HCT116 (cell line): ENCODE results near the gene UBE2O.

ENCODE experiments used
- CEBPB ChIP-seq: IDR thresholded peaks from 2 replicates; pipeline ENCODE4 v1.6.1; 2012; ENCODE audit warnings: low read depth
- EZH2 ChIP-seq: fragments of 200-600 bp; sonication (generic); IDR thresholded peaks from 2 replicates; pipeline ENCODE4 v1.6.1; 2017; ENCODE audit warnings: antibody characterized with exemption, mixed run types
- EZH2phosphoT487 ChIP-seq: fragments of 200-600 bp; IDR thresholded peaks from 2 replicates; pipeline ENCODE4 v1.6.1; 2018; ENCODE audit warnings: antibody characterized with exemption, borderline replicate concordance
- POLR2A ChIP-seq: IDR thresholded peaks from 2 replicates; pipeline ENCODE4 v1.7.0; 2011; ENCODE audit warnings: borderline replicate concordance; ENCODE audit not compliant: insufficient read depth, insufficient read length; ENCODE audit errors: extremely low read depth
- POLR2AphosphoS5 ChIP-seq: IDR thresholded peaks from 2 replicates; pipeline ENCODE4 v1.6.1; 2011; ENCODE audit warnings: mild to moderate bottlenecking, low read depth, low read length, moderate library complexity
- YY1 ChIP-seq: IDR thresholded peaks from 2 replicates; pipeline ENCODE4 v1.6.1; 2011; ENCODE audit warnings: low read length, low read depth, moderate library complexity, mild to moderate bottlenecking; ENCODE audit not compliant: insufficient replicate concordance; ENCODE audit errors: extremely low read depth
- TF ChIP-seq, protein P1 (sequence below), 3 experiments: fragments of 200-600 bp in 1 of 3; sonication (generic) in 1 of 3; IDR thresholded peaks in 2 of 3; conservative IDR thresholded peaks in 1 of 3; 2 replicates each; pipeline ENCODE4 v1.5.1; 2012 to 2017; ENCODE audit warnings: low read depth in 2 of 3, low read length in 2 of 3, antibody characterized with exemption in 1 of 3, borderline replicate concordance in 1 of 3, control low read depth in 1 of 3, mild to moderate bottlenecking in 1 of 3, mixed read lengths in 1 of 3, mixed run types in 1 of 3, moderate library complexity in 1 of 3; ENCODE audit not compliant: insufficient read depth in 1 of 3
- TF ChIP-seq, protein P2 (sequence below): IDR thresholded peaks from 2 replicates; pipeline ENCODE4 v1.6.1; 2012
- TF ChIP-seq, protein P3 (sequence below): IDR thresholded peaks from 2 replicates; pipeline ENCODE4 v1.6.1; 2012

DNA sequence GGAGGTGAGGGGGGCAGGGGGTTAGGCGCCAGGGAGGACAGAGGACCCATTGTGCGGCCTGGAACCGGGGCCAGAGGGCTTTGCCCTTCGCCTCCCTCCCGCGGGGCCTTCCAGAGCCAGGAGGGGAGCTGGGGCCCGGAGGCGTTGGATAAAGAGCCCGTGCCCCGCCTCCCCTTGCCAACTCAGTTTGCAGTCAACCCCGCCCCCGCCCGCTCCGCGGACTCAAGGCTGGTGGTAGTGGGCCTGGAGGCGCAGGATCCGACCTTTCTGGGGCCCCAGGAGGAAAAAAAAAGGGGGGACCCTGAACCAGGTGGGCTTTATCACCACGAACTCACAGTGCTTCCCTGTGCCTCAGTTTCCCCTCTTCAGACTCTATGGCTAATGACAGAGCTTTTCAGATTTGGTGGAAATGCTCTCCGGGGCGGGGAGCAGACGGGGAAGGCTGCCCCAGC is 70.6 kb downstream of the UBE2O start:
- TF ChIP-seq, protein P1, sequence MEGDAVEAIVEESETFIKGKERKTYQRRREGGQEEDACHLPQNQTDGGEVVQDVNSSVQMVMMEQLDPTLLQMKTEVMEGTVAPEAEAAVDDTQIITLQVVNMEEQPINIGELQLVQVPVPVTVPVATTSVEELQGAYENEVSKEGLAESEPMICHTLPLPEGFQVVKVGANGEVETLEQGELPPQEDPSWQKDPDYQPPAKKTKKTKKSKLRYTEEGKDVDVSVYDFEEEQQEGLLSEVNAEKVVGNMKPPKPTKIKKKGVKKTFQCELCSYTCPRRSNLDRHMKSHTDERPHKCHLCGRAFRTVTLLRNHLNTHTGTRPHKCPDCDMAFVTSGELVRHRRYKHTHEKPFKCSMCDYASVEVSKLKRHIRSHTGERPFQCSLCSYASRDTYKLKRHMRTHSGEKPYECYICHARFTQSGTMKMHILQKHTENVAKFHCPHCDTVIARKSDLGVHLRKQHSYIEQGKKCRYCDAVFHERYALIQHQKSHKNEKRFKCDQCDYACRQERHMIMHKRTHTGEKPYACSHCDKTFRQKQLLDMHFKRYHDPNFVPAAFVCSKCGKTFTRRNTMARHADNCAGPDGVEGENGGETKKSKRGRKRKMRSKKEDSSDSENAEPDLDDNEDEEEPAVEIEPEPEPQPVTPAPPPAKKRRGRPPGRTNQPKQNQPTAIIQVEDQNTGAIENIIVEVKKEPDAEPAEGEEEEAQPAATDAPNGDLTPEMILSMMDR (IDR thresholded peaks at IDR 0.05 in 2 of 3, conservative IDR thresholded peaks at IDR 0.05 in 1 of 3; ENCODE audit: borderline replicate concordance in 1 of 3, insufficient read depth in 1 of 3, low read depth in 2 of 3, low read length in 2 of 3): no peak
- TF ChIP-seq, protein P2, sequence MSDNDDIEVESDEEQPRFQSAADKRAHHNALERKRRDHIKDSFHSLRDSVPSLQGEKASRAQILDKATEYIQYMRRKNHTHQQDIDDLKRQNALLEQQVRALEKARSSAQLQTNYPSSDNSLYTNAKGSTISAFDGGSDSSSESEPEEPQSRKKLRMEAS: no peak
- TF ChIP-seq CEBPB: no peak
- no peak for TF ChIP-seq EZH2phosphoT487
- TF ChIP-seq POLR2A: no peak
- TF ChIP-seq YY1: no peak
- no peak for TF ChIP-seq POLR2AphosphoS5
- no peak for TF ChIP-seq EZH2
- TF ChIP-seq, protein P3, sequence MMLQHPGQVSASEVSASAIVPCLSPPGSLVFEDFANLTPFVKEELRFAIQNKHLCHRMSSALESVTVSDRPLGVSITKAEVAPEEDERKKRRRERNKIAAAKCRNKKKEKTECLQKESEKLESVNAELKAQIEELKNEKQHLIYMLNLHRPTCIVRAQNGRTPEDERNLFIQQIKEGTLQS: no peak
